AG04450 (cell line): Measurements from ENCODE around the gene LHX5. TPM values are rescaled to one million over a fixed set of nuclear protein-coding genes. Genes with fewer than 3 reads are reported as not detected.

ENCODE experiments used
- CTCF ChIA-PET: fragments of 300-600, 350-600 bp; formaldehyde crosslinking; extraction: SDS; loops from one replicate; lab custom pipeline; 2022; ENCODE audit warnings: antibody characterized with exemption, inconsistent platforms; lab: Charles Lee
- POLR2A ChIA-PET: fragments of 350-600 bp; formaldehyde crosslinking; extraction: SDS; loops from one replicate; lab custom pipeline; 2021; ENCODE audit warnings: antibody characterized with exemption, inconsistent platforms; lab: Yijun Ruan, JAX
- DNase-seq: peaks from one replicate; pipeline ENCODE4 v3.0.0-alpha.2; 2011; ENCODE audit warnings: low read depth, low spot score
- H3K27ac ChIP-seq: one replicate; pipeline ENCODE4 v1.5.1; 2012; ENCODE audit warnings: low read depth, low read length, control low read depth
- H3K27me3 ChIP-seq: one replicate; pipeline ENCODE4 v1.6.0; 2012; ENCODE audit warnings: low read length; ENCODE audit not compliant: control insufficient read depth, insufficient read depth
- H3K4me3 ChIP-seq: 2 replicates; pipeline ENCODE4 v1.5.1; 2011; ENCODE audit warnings: mild to moderate bottlenecking, low read depth, low read length, control low read depth
- H3K9me3 ChIP-seq: 2 replicates; pipeline ENCODE4 v1.5.1; 2012; ENCODE audit warnings: low read length; ENCODE audit not compliant: control insufficient read depth, insufficient read depth
- CTCF ChIP-seq: IDR thresholded peaks from 2 replicates; pipeline ENCODE4 v1.5.1; 2011; ENCODE audit warnings: low read depth, low read length, control low read depth, inconsistent platforms
- polyA plus RNA-seq: library from polyadenylated mRNA; depleted of rRNA; stranded (reverse); fragments of >200 nt; gene quantifications from 2 replicates; pipeline ENCODE4 v1.2.3, GENCODE V29; 2011

LHX5 gene
- polyA plus RNA-seq, 1 experiment: not detected

- ChIA-PET CTCF (no interaction called here), POLR2A (no interaction called here)
- TF ChIP-seq CTCF: no peak
- no peak overlapping the region for H3K27ac ChIP-seq
- no peaks in the 10 kb centered on the region for H3K9me3 ChIP-seq
- H3K4me3 ChIP-seq: no peak overlapping the region
- H3K27me3 ChIP-seq: no peaks in the 10 kb centered on the region
- DNase-seq: no peak
These were observed 13.7 kb upstream of the LHX5 start for GRCh38 chr12:113485330-113485729.

GRCh38 chr12:113482334-113482733 lies 10.7 kb upstream of the LHX5 start:
- CTCF ChIA-PET: no interaction called here
- Histone ChIP-seq H3K9me3 (peaks cover 4% of the 10 kb centered on the region; the same call in 1 of the 2 replicates), H3K4me3 (no peak overlapping the region), H3K27me3 (peaks cover 29% of the 10 kb centered on the region), H3K27ac (no peak overlapping the region)
- TF ChIP-seq CTCF: no peak
- DNase-seq: no peak
- POLR2A ChIA-PET: no interaction called here

- TF ChIP-seq CTCF: no peak
- ChIA-PET POLR2A (interaction anchor here (0.6 kb wide), 1 partner anchor 27 kb away, joined by 3 read pairs; no protein-coding TSS in a partner anchor), CTCF (interaction anchor here (0.6 kb wide), 1 partner anchor 486 kb away, joined by 3 read pairs; no protein-coding TSS in a partner anchor)
- Histone ChIP-seq H3K9me3 (peaks cover 4% of the 10 kb centered on the region; the same call in 1 of the 2 replicates), H3K4me3 (no peak overlapping the region), H3K27me3 (peaks cover 42% of the 10 kb centered on the region), H3K27ac (no peak overlapping the region)
- no peak for DNase-seq
These were observed 8.8 kb upstream of the LHX5 start for GRCh38 chr12:113480336-113480971.

- H3K9me3 ChIP-seq: peaks cover 4% of the 10 kb centered on the region; the same call in 1 of the 2 replicates
- POLR2A ChIA-PET: interaction anchor here (0.6 kb wide), 1 partner anchor 26 kb away, joined by 3 read pairs; no protein-coding TSS in a partner anchor
- CTCF ChIA-PET: interaction anchor here (0.6 to 1.1 kb wide), 2 partner anchors 17 to 486 kb away, joined by 3 read pairs; no protein-coding TSS in a partner anchor
- no peak for DNase-seq
- H3K4me3 ChIP-seq: no peak overlapping the region
- no peak overlapping the region for H3K27ac ChIP-seq
- no peak for TF ChIP-seq CTCF
- peaks cover 49% of the 10 kb centered on the region for H3K27me3 ChIP-seq
These were observed 8.1 kb upstream of the LHX5 start for GRCh38 chr12:113479590-113480335.

- Histone ChIP-seq H3K27ac (no peak overlapping the region), H3K27me3 (peaks cover 54% of the 10 kb centered on the region), H3K9me3 (peaks cover 4% of the 10 kb centered on the region; the same call in 1 of the 2 replicates), H3K4me3 (no peak overlapping the region)
- TF ChIP-seq CTCF: no peak
- ChIA-PET POLR2A (no interaction called here), CTCF (interaction anchor here (1.1 kb wide), 1 partner anchor 16 kb away, joined by 3 read pairs; no protein-coding TSS in a partner anchor)
- no peak for DNase-seq
These were observed 7.5 kb upstream of the LHX5 start for GRCh38 chr12:113479216-113479589.
